OCI-LY1 (cell line): ENCODE measurements around the gene TOM1.

Source experiments
- EZH2 ChIP-seq: fragments of 200-600 bp; sonication (generic), shearing (Covaris generic); IDR thresholded peaks from 2 replicates; pipeline ENCODE4 v1.8.0; 2017; ENCODE audit warnings: borderline replicate concordance, mixed run types, mild to moderate bottlenecking, antibody characterized with exemption, low read length, moderate library complexity, mixed read lengths
- TF ChIP-seq, protein P1 (sequence below): fragments of 200-600 bp; sonication (generic), shearing (Covaris generic); IDR thresholded peaks from 2 replicates; pipeline ENCODE4 v1.5.1; 2017; ENCODE audit warnings: mild to moderate bottlenecking, antibody characterized with exemption, low read length, moderate library complexity, mixed read lengths

DNA sequence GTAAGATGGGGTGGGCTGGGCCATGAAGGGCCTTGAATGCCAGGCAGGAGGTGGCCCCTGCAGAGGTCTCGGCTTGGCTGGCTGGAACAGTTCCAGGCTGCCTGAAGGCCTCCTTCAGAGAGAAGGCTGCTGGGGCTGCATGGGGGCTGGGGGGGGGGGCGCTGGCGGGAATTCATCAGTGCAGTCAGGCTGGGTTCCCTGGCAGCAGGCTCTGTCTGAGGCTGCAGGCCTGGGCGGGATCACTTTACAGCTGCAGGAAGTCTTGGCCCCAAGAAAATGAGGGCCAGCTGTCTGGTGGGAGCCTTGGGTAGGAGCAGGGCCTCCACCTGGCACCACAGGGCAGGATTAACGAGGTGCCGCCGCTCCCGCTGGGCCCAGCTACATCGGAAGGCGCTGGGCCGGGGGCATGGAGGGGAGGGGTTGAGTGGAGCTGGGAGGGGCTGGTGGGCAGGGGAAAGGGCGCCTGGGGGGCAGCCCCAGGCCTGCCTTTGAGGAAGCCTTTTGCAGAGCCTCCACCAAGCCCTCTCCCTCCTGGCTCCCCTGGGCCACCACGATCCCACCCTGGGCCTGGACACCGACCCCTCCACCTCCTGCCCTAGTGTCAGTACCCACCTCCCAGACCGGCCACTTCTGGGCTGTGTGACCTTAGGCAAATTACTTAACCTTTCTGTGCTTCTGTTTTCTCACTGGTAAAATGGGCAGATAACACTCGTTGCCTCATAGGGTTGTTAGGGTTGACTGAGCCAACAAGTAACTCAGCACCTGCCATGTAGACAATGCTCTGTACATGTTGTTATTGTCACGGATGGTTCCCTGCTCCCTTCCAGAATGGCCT is 50.2 kb downstream of the TOM1 start:
- TF ChIP-seq, protein P1, sequence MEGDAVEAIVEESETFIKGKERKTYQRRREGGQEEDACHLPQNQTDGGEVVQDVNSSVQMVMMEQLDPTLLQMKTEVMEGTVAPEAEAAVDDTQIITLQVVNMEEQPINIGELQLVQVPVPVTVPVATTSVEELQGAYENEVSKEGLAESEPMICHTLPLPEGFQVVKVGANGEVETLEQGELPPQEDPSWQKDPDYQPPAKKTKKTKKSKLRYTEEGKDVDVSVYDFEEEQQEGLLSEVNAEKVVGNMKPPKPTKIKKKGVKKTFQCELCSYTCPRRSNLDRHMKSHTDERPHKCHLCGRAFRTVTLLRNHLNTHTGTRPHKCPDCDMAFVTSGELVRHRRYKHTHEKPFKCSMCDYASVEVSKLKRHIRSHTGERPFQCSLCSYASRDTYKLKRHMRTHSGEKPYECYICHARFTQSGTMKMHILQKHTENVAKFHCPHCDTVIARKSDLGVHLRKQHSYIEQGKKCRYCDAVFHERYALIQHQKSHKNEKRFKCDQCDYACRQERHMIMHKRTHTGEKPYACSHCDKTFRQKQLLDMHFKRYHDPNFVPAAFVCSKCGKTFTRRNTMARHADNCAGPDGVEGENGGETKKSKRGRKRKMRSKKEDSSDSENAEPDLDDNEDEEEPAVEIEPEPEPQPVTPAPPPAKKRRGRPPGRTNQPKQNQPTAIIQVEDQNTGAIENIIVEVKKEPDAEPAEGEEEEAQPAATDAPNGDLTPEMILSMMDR = no peak
- no peak for TF ChIP-seq EZH2
